H1 (cell line): ENCODE results near the gene JUN. TPM values are rescaled to one million over a fixed set of nuclear protein-coding genes. Genes with fewer than 3 reads are reported as not detected.

Experiments used
- CTCF ChIA-PET: fragments of 300-600 bp; sonication (Branson Sonifier 250); formaldehyde crosslinking; loops from one replicate; lab custom pipeline; 2021; ENCODE audit not compliant: partially characterized antibody; lab: Charles Lee
- POLR2A ChIA-PET: fragments of 300-600 bp; sonication (Branson Sonifier 250); formaldehyde crosslinking; loops from one replicate; lab custom pipeline; 2021; ENCODE audit warnings: inconsistent platforms; ENCODE audit not compliant: partially characterized antibody; lab: Charles Lee
- DNase-seq, 2 experiments: peaks; one replicate each; pipeline versions ENCODE4 v3.0.0 to v3.0.0-alpha.2; 2010 to 2022; ENCODE audit warnings: low spot score in 2 of 2, low read depth in 1 of 2, mixed read lengths in 1 of 2
- FAIRE-seq: peaks from 2 replicates; lab custom pipeline; 2011; peaks lifted over from hg19 to GRCh38; lab: Jason Lieb, UNC
- H2AFZ ChIP-seq: 2 replicates; pipeline ENCODE4 v1.8.1; 2012; ENCODE audit warnings: low read length, inconsistent platforms
- H2AK5ac ChIP-seq: 2 replicates; pipeline ENCODE4 v1.6.1; 2013; ENCODE audit warnings: low read depth, low read length
- H2BK120ac ChIP-seq: replicated peaks from 2 replicates; pipeline ENCODE3; 2013; ENCODE audit warnings: low read depth, low read length, inconsistent platforms
- H2BK12ac ChIP-seq: 2 replicates; pipeline ENCODE4 v1.6.1; 2013; ENCODE audit warnings: low read depth, low read length
- H2BK15ac ChIP-seq: 2 replicates; pipeline ENCODE4 v1.6.1; 2013; ENCODE audit warnings: low read length
- H2BK20ac ChIP-seq: 2 replicates; pipeline ENCODE4 v1.6.1; 2013; ENCODE audit warnings: low read length
- H2BK5ac ChIP-seq: 2 replicates; pipeline ENCODE4 v1.6.1; 2013; ENCODE audit warnings: low read depth, low read length
- H3K14ac ChIP-seq: 2 replicates; pipeline ENCODE4 v1.6.1; 2013; ENCODE audit warnings: inconsistent platforms; ENCODE audit not compliant: insufficient read length
- H3K18ac ChIP-seq: 2 replicates; pipeline ENCODE4 v1.6.1; 2013; ENCODE audit warnings: low read length; ENCODE audit errors: extremely low read depth
- H3K23ac ChIP-seq: 2 replicates; pipeline ENCODE4 v1.6.1; 2013; ENCODE audit warnings: inconsistent platforms; ENCODE audit not compliant: insufficient read length
- H3K23me2 ChIP-seq: 2 replicates; pipeline ENCODE4 v1.6.1; 2013; ENCODE audit warnings: low read depth, low read length
- H3K27ac ChIP-seq: 2 replicates; pipeline ENCODE4 v1.6.1; 2011; ENCODE audit warnings: low read depth, low read length, inconsistent platforms
- H3K27me3 ChIP-seq, 4 experiments: replicated peaks in 1 of 4; 1 replicate in 1 of 4; 2 replicates in 3 of 4; pipeline versions ENCODE4 v1.6.1 to v1.8.1; 2011 to 2013; ENCODE audit warnings: low read length in 3 of 4, mild to moderate bottlenecking in 3 of 4, inconsistent platforms in 2 of 4, mixed read lengths in 2 of 4, moderate library complexity in 1 of 4; ENCODE audit not compliant: control insufficient read depth in 3 of 4, insufficient read depth in 3 of 4; ENCODE audit errors: extremely low read depth in 1 of 4
- H3K36me3 ChIP-seq, 4 experiments: 2 replicates each; pipeline versions ENCODE4 v1.6.1 to v1.8.1; 2011 to 2013; ENCODE audit warnings: mild to moderate bottlenecking in 4 of 4, low read length in 3 of 4, moderate library complexity in 2 of 4, control low read depth in 1 of 4, inconsistent platforms in 1 of 4; ENCODE audit not compliant: insufficient read depth in 4 of 4, control insufficient read depth in 2 of 4
- H3K4ac ChIP-seq: replicated peaks from 2 replicates; pipeline ENCODE3; 2013; ENCODE audit warnings: low read length, low read depth, mixed read lengths, inconsistent platforms; ENCODE audit not compliant: insufficient read length
- H3K4me1 ChIP-seq, 4 experiments: replicated peaks in 1 of 4; 1 replicate in 1 of 4; 2 replicates in 3 of 4; pipeline versions ENCODE4 v1.6.1 to v1.8.1; 2011 to 2013; ENCODE audit warnings: low read length in 3 of 4, inconsistent platforms in 2 of 4, mixed read lengths in 1 of 4; ENCODE audit not compliant: insufficient read depth in 4 of 4, control insufficient read depth in 3 of 4
- H3K4me2 ChIP-seq, 2 experiments: 2 replicates each; pipeline versions ENCODE4 v1.6.1 to v1.8.1; 2011 to 2013; ENCODE audit warnings: low read depth in 2 of 2, low read length in 2 of 2, control low read depth in 1 of 2, inconsistent platforms in 1 of 2, mild to moderate bottlenecking in 1 of 2; ENCODE audit not compliant: insufficient read depth in 1 of 2
- H3K4me3 ChIP-seq, 4 experiments: fragments of 200-600, 300-600 bp in 1 of 4; sonication (generic), shearing (Covaris generic), sonication (Bioruptor Twin) in 1 of 4; 2 replicates each; pipeline versions ENCODE4 v1.5.1 to v1.8.1; 2011 to 2016; ENCODE audit warnings: low read length in 4 of 4, low read depth in 3 of 4, control low read depth in 2 of 4, inconsistent platforms in 2 of 4, mild to moderate bottlenecking in 2 of 4, mixed read lengths in 1 of 4, moderate library complexity in 1 of 4; ENCODE audit not compliant: insufficient read depth in 2 of 4; ENCODE audit errors: extremely low read depth in 1 of 4
- H3K56ac ChIP-seq: replicated peaks from 2 replicates; pipeline ENCODE3; 2013; ENCODE audit warnings: low read depth, mild to moderate bottlenecking, mixed read lengths, low read length, inconsistent platforms; ENCODE audit not compliant: insufficient read length
- H3K79me1 ChIP-seq: 2 replicates; pipeline ENCODE4 v1.6.1; 2013; ENCODE audit warnings: low read depth, low read length, control low read depth
- H3K79me2 ChIP-seq, 2 experiments: 2 replicates each; pipeline versions ENCODE4 v1.6.1 to v1.8.1; 2012 to 2013; ENCODE audit warnings: low read length in 2 of 2, mild to moderate bottlenecking in 2 of 2, inconsistent platforms in 1 of 2; ENCODE audit not compliant: insufficient read depth in 2 of 2, control insufficient read depth in 1 of 2
- H3K9ac ChIP-seq, 4 experiments: replicated peaks in 1 of 4; 1 replicate in 1 of 4; 2 replicates in 3 of 4; pipeline versions ENCODE4 v1.6.1 to v1.8.1; 2011 to 2013; ENCODE audit warnings: low read depth in 3 of 4, low read length in 3 of 4, control low read depth in 2 of 4, mild to moderate bottlenecking in 2 of 4, moderate library complexity in 2 of 4, inconsistent platforms in 1 of 4; ENCODE audit errors: extremely low read depth in 1 of 4
- H3K9me3 ChIP-seq, 2 experiments: 2 replicates each; pipeline versions ENCODE4 v1.6.1 to v1.8.1; 2012 to 2013; ENCODE audit warnings: mild to moderate bottlenecking in 2 of 2, moderate library complexity in 2 of 2, control low read depth in 1 of 2, inconsistent platforms in 1 of 2, low read depth in 1 of 2, low read length in 1 of 2, mixed read lengths in 1 of 2; ENCODE audit not compliant: insufficient read depth in 2 of 2
- H4K20me1 ChIP-seq, 2 experiments: replicated peaks in 1 of 2; 2 replicates each; pipeline versions ENCODE3 to v1.8.1; 2011 to 2013; ENCODE audit warnings: inconsistent platforms in 2 of 2, low read length in 2 of 2, mild to moderate bottlenecking in 1 of 2; ENCODE audit not compliant: insufficient read depth in 2 of 2, control insufficient read depth in 1 of 2
- H4K5ac ChIP-seq: 2 replicates; pipeline ENCODE4 v1.6.1; 2013; ENCODE audit warnings: low read length, low read depth, mixed read lengths, inconsistent platforms; ENCODE audit not compliant: insufficient read length
- H4K8ac ChIP-seq: 2 replicates; pipeline ENCODE4 v1.8.0; 2013; ENCODE audit warnings: mild to moderate bottlenecking, moderate library complexity, low read length, inconsistent platforms; ENCODE audit not compliant: insufficient read depth; ENCODE audit errors: extremely low read depth
- H4K91ac ChIP-seq: replicated peaks from 2 replicates; pipeline ENCODE3; 2013; ENCODE audit warnings: low read length, mixed read lengths, inconsistent platforms; ENCODE audit not compliant: insufficient read length
- WGBS, 2 experiments: shearing (Covaris generic) in 1 of 2; methylation state at CpG; one replicate each; pipeline versions ENCODE4 v1.1.6 to v1.1.7; 2013 to 2015; ENCODE audit warnings: low lambda C conversion rate in 2 of 2, mixed read lengths in 2 of 2, inconsistent platforms in 1 of 2, low coverage in 1 of 2, missing lambda C conversion rate in 1 of 2; ENCODE audit not compliant: insufficient replicate concordance in 2 of 2, insufficient coverage in 1 of 2, insufficient read length in 1 of 2; ENCODE audit errors: extremely low coverage in 1 of 2, missing lambda C conversion rate in 1 of 2; 5-methylcytosine and 5-hydroxymethylcytosine counted together
- polyA plus RNA-seq, 7 experiments: library from polyadenylated mRNA; depleted of rRNA in 3 of 7; stranded (reverse) in 5 of 7; unstranded in 2 of 7; fragments of >200 nt in 5 of 7; fragments of 200-250 nt in 2 of 7; gene quantifications; 1 replicate in 5 of 7; 2 replicates in 1 of 7; 4 replicates in 1 of 7; pipeline versions ENCODE4 v1.2.1 to v1.2.3, GENCODE V29; 2011 to 2013; ENCODE audit warnings: missing spikeins in 2 of 7, mixed read lengths in 2 of 7
- total RNA-seq: library from RNA; stranded (reverse); fragmentation: NEBNext Ultra II Directional; extraction: Animal tissue kit (Norgen Biotek cat#: 25700); gene quantifications from 2 replicates; pipeline ENCODE4 v1.2.1, GENCODE V29; 2021

JUN gene
- total and polyA plus RNA-seq, 2 of the 8 experiments (the other 6 are each of a cell fraction or from before 2014, with no cell fraction given), result 4.4 to 10.9 TPM

- Histone ChIP-seq H3K36me3 (no peaks in the 10 kb centered on the region), H2BK120ac (no peak overlapping the region), H3K18ac (no peak overlapping the region), H2AFZ (no peak overlapping the region), H3K4me1 (no peaks in the 10 kb centered on the region), H3K9ac (no peak overlapping the region), H3K79me1 (no peaks in the 10 kb centered on the region), H3K23me2 (no peaks in the 10 kb centered on the region), H3K79me2 (no peaks in the 10 kb centered on the region), H2BK5ac (no peak overlapping the region), H2BK12ac (no peak overlapping the region), H4K5ac (no peak overlapping the region), H4K91ac (no peak overlapping the region), H3K4me2 (no peak overlapping the region), H4K8ac (no peak overlapping the region), H3K14ac (no peak overlapping the region), H2AK5ac (no peak overlapping the region), H2BK20ac (no peak overlapping the region), H3K4ac (no peak overlapping the region), H3K4me3 (no peak overlapping the region), H2BK15ac (no peak overlapping the region), H4K20me1 (no peaks in the 10 kb centered on the region), H3K23ac (no peak overlapping the region), H3K27me3 (no peaks in the 10 kb centered on the region), H3K27ac (no peak overlapping the region), H3K56ac (no peak overlapping the region), H3K9me3 (no peaks in the 10 kb centered on the region)
- POLR2A ChIA-PET, result no interaction called here
- WGBS, 2 experiments, result 88% methylated on average over 1 of the region's 1 CpG; no CpG with 5 or more reads in 1 of the 2 experiments
- DNase-seq, result no peak
- no peak for FAIRE-seq
- CTCF ChIA-PET, result interaction anchor here (0.6 to 1.8 kb wide), 2 partner anchors 9 to 969 kb away, joined by 3 to 4 read pairs; no protein-coding TSS in a partner anchor
These were observed 34.2 kb downstream of the JUN start for GRCh38 chr1:58749646-58750045.
